ENCODE data around the gene SLC39A11. TPM values are rescaled to one million over a fixed set of nuclear protein-coding genes. Genes with fewer than 3 reads are reported as not detected.

Gene SLC39A11
- total RNA-seq, 1 donor from 2014 or later = 16.3 TPM

GRCh38 chr17:73039282-73039681, 53.2 kb downstream of the SLC39A11 start:
- Mint-ChIP-seq H3K4me3 (ENCODE audit: unreplicated experiment) (no peak overlapping the region), H3K9me3 (ENCODE audit: unreplicated experiment) (peaks cover 3% of the 10 kb centered on the region), H3K36me3 (ENCODE audit: unreplicated experiment) (peaks cover 7% of the 10 kb centered on the region)

GRCh38 chr17:73031472-73031871, 61.0 kb downstream of the SLC39A11 start:
- peak overlapping the region; percentile 93 for H3K27ac Mint-ChIP-seq (ENCODE audit: unreplicated experiment)

More at GRCh38 chr17:73039282-73039681, 53.2 kb downstream of the SLC39A11 start:
- Mint-ChIP-seq H3K27me3 (ENCODE audit: unreplicated experiment) (peaks cover 2% of the 10 kb centered on the region), H3K27ac (ENCODE audit: unreplicated experiment) (no peak overlapping the region), H3K4me1 (ENCODE audit: low read depth, unreplicated experiment) (peaks cover 5% of the 10 kb centered on the region)
- no peak for DNase-seq
- no peak for TF ChIP-seq CTCF (IDR thresholded peaks at IDR 0.05; ENCODE audit: partially characterized antibody, unreplicated experiment)

GRCh38 chr17:73030995-73031394, 61.5 kb downstream of the SLC39A11 start:
- DNase-seq = peak; percentile 73
- no peaks in the 10 kb centered on the region for H3K36me3 Mint-ChIP-seq (ENCODE audit: unreplicated experiment)
- H3K27me3 Mint-ChIP-seq (ENCODE audit: unreplicated experiment) = peaks cover 11% of the 10 kb centered on the region
- peak overlapping the region; percentile 93 for H3K27ac Mint-ChIP-seq (ENCODE audit: unreplicated experiment)
- peaks cover 38% of the 10 kb centered on the region for H3K4me1 Mint-ChIP-seq (ENCODE audit: low read depth, unreplicated experiment)
- H3K9me3 Mint-ChIP-seq (ENCODE audit: unreplicated experiment) = peaks cover 5% of the 10 kb centered on the region
- peak overlapping the region; percentile 25 for H3K4me3 Mint-ChIP-seq (ENCODE audit: unreplicated experiment)
- no peak for TF ChIP-seq CTCF (IDR thresholded peaks at IDR 0.05; ENCODE audit: partially characterized antibody, unreplicated experiment)

More at GRCh38 chr17:73031472-73031871, 61.0 kb downstream of the SLC39A11 start:
- Mint-ChIP-seq H3K36me3 (ENCODE audit: unreplicated experiment) (no peaks in the 10 kb centered on the region), H3K27me3 (ENCODE audit: unreplicated experiment) (peaks cover 8% of the 10 kb centered on the region), H3K9me3 (ENCODE audit: unreplicated experiment) (peaks cover 5% of the 10 kb centered on the region), H3K4me3 (ENCODE audit: unreplicated experiment) (no peak overlapping the region), H3K4me1 (ENCODE audit: low read depth, unreplicated experiment) (peaks cover 38% of the 10 kb centered on the region)
- no peak for DNase-seq
- TF ChIP-seq CTCF (IDR thresholded peaks at IDR 0.05; ENCODE audit: partially characterized antibody, unreplicated experiment) = no peak

GRCh38 chr17:73030501-73030921, 62.0 kb downstream of the SLC39A11 start:
- peak; percentile 32 for DNase-seq
- Mint-ChIP-seq H3K27ac (ENCODE audit: unreplicated experiment) (peak overlapping the region; percentile 93), H3K9me3 (ENCODE audit: unreplicated experiment) (peaks cover 5% of the 10 kb centered on the region), H3K4me1 (ENCODE audit: low read depth, unreplicated experiment) (peaks cover 38% of the 10 kb centered on the region), H3K27me3 (ENCODE audit: unreplicated experiment) (peaks cover 11% of the 10 kb centered on the region), H3K4me3 (ENCODE audit: unreplicated experiment) (no peak overlapping the region), H3K36me3 (ENCODE audit: unreplicated experiment) (no peaks in the 10 kb centered on the region)
- no peak for TF ChIP-seq CTCF (IDR thresholded peaks at IDR 0.05; ENCODE audit: partially characterized antibody, unreplicated experiment)

- no peak for TF ChIP-seq CTCF (IDR thresholded peaks at IDR 0.05; ENCODE audit: partially characterized antibody, unreplicated experiment)
These were observed 62.5 kb downstream of the SLC39A11 start for GRCh38 chr17:73029991-73030390.

More at GRCh38 chr17:73029991-73030390, 62.5 kb downstream of the SLC39A11 start:
- DNase-seq = no peak
- H3K9me3 Mint-ChIP-seq (ENCODE audit: unreplicated experiment) = peaks cover 5% of the 10 kb centered on the region
- peak overlapping the region; percentile 93 for H3K27ac Mint-ChIP-seq (ENCODE audit: unreplicated experiment)
- no peaks in the 10 kb centered on the region for H3K36me3 Mint-ChIP-seq (ENCODE audit: unreplicated experiment)
- H3K27me3 Mint-ChIP-seq (ENCODE audit: unreplicated experiment) = peaks cover 11% of the 10 kb centered on the region
- peaks cover 42% of the 10 kb centered on the region for H3K4me1 Mint-ChIP-seq (ENCODE audit: low read depth, unreplicated experiment)
- no peak overlapping the region for H3K4me3 Mint-ChIP-seq (ENCODE audit: unreplicated experiment)
